ENCODE results near the gene CEP170.

DNA sequence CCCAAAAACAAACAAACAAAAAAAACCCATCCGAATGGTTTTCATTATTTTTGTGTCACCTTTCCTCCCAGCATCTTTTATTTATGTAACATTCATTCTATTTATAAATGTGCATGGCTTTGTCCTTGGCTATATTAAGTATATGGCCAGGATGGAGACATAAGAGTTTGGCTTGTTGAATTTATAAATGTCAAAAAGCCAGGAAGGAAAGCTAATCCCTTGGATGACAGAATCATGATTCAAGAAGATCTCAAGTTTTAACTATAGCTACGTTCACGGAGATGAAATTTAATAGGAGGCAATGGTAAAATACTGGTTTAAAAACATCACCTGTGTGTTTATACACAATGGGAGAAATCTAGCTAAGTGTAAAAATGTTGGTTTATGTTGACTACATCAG is 5.0 kb downstream of the CEP170 start:
- TF ChIP-seq, protein P1, sequence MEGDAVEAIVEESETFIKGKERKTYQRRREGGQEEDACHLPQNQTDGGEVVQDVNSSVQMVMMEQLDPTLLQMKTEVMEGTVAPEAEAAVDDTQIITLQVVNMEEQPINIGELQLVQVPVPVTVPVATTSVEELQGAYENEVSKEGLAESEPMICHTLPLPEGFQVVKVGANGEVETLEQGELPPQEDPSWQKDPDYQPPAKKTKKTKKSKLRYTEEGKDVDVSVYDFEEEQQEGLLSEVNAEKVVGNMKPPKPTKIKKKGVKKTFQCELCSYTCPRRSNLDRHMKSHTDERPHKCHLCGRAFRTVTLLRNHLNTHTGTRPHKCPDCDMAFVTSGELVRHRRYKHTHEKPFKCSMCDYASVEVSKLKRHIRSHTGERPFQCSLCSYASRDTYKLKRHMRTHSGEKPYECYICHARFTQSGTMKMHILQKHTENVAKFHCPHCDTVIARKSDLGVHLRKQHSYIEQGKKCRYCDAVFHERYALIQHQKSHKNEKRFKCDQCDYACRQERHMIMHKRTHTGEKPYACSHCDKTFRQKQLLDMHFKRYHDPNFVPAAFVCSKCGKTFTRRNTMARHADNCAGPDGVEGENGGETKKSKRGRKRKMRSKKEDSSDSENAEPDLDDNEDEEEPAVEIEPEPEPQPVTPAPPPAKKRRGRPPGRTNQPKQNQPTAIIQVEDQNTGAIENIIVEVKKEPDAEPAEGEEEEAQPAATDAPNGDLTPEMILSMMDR (IDR thresholded peaks at IDR 0.05), result no peak
- no peak for TF ChIP-seq POLR2A (IDR thresholded peaks at IDR 0.05)

All from testis (tissue), 2 donors.